IMR-90 (cell line): ENCODE data around the gene ZNF385B. TPM values are rescaled to one million over a fixed set of nuclear protein-coding genes. Genes with fewer than 3 reads are reported as not detected.

Experiments used
- ATAC-seq: fragments of 200-7000 bp; cut with Tn5 transposase; 2 replicates; pipeline ENCODE4 v1.9.1; 2020; ENCODE audit warnings: low read depth, mild to moderate bottlenecking, moderate library complexity
- BruUV-seq: library from RNA; stranded (reverse); fragments of 400-500 nt; replicated peaks from 2 replicates; lab custom pipeline; 2021; lab: Mats Ljungman, UMichigan
- CTCF ChIA-PET: fragments of 300-600 bp; formaldehyde crosslinking; extraction: SDS; loops from one replicate; lab custom pipeline; 2021; ENCODE audit warnings: antibody characterized with exemption; lab: Yijun Ruan, JAX
- POLR2A ChIA-PET: fragments of 300-600 bp; sonication (Branson Sonifier 250); formaldehyde crosslinking; loops from one replicate; lab custom pipeline; 2022; ENCODE audit warnings: antibody characterized with exemption; ENCODE audit not compliant: unreplicated experiment; lab: Charles Lee
- DNase-seq: peaks from one replicate; pipeline ENCODE4 v3.0.0; 2013
- H2AFZ ChIP-seq: replicated peaks from 2 replicates; pipeline ENCODE3; 2013; ENCODE audit warnings: low read length, mild to moderate bottlenecking; ENCODE audit not compliant: poor library complexity
- H2AK5ac ChIP-seq: 2 replicates; pipeline ENCODE4 v1.6.1; 2013; ENCODE audit warnings: low read depth, low read length, inconsistent platforms
- H2AK9ac ChIP-seq: replicated peaks from 2 replicates; pipeline ENCODE3; 2013; ENCODE audit warnings: mild to moderate bottlenecking, low read depth, low read length, moderate library complexity; ENCODE audit not compliant: poor library complexity
- H2BK120ac ChIP-seq: 2 replicates; pipeline ENCODE4 v1.6.1; 2013; ENCODE audit warnings: low read depth, low read length, inconsistent platforms
- H2BK15ac ChIP-seq: 3 replicates; pipeline ENCODE4 v1.6.1; 2013; ENCODE audit warnings: low read depth, low read length, inconsistent platforms
- H2BK20ac ChIP-seq: 2 replicates; pipeline ENCODE4 v1.6.1; 2013; ENCODE audit warnings: low read depth, mild to moderate bottlenecking, inconsistent platforms, low read length, moderate library complexity
- H2BK5ac ChIP-seq: 2 replicates; pipeline ENCODE4 v1.6.1; 2013; ENCODE audit warnings: mild to moderate bottlenecking, low read depth, low read length, inconsistent platforms; ENCODE audit not compliant: poor library complexity, severe bottlenecking
- H3K14ac ChIP-seq: replicated peaks from 2 replicates; pipeline ENCODE4 v1.6.1; 2013; ENCODE audit warnings: low read depth, low read length, inconsistent platforms
- H3K18ac ChIP-seq: 2 replicates; pipeline ENCODE4 v1.6.1; 2013; ENCODE audit warnings: low read depth, low read length, control low read depth
- H3K23ac ChIP-seq: 2 replicates; pipeline ENCODE4 v1.6.1; 2013; ENCODE audit warnings: low read depth, low read length, inconsistent platforms
- H3K27ac ChIP-seq: 2 replicates; pipeline ENCODE4 v1.5.1; 2013; ENCODE audit warnings: mild to moderate bottlenecking, control low read depth, low read length; ENCODE audit not compliant: insufficient read depth
- H3K27me3 ChIP-seq: 2 replicates; pipeline ENCODE4 v1.6.1; 2013; ENCODE audit warnings: low read length; ENCODE audit not compliant: control insufficient read depth, insufficient read depth
- H3K36me3 ChIP-seq: 2 replicates; pipeline ENCODE4 v1.6.1; 2013; ENCODE audit warnings: low read length, mixed read lengths; ENCODE audit not compliant: control insufficient read depth, insufficient read depth
- H3K4ac ChIP-seq: 2 replicates; pipeline ENCODE4 v1.6.1; 2013; ENCODE audit warnings: low read depth, low read length, inconsistent platforms
- H3K4me1 ChIP-seq: 2 replicates; pipeline ENCODE4 v1.6.1; 2013; ENCODE audit warnings: low read length, mixed read lengths; ENCODE audit not compliant: control insufficient read depth, insufficient read depth
- H3K4me2 ChIP-seq: 2 replicates; pipeline ENCODE4 v1.6.1; 2013; ENCODE audit warnings: low read depth, mild to moderate bottlenecking, control low read depth, low read length, moderate library complexity
- H3K4me3 ChIP-seq: 2 replicates; pipeline ENCODE4 v1.5.1; 2013; ENCODE audit warnings: low read depth, mild to moderate bottlenecking, control low read depth, low read length, moderate library complexity; ENCODE audit not compliant: insufficient read depth
- H3K56ac ChIP-seq: 2 replicates; pipeline ENCODE4 v1.6.1; 2013; ENCODE audit warnings: low read length, inconsistent platforms; ENCODE audit not compliant: insufficient read depth; ENCODE audit errors: extremely low read depth
- H3K79me1 ChIP-seq, 2 experiments: 2 replicates each; pipeline ENCODE4 v1.6.1; 2013; ENCODE audit warnings: low read length in 2 of 2, inconsistent platforms in 1 of 2, low read depth in 1 of 2
- H3K9ac ChIP-seq: 2 replicates; pipeline ENCODE4 v1.6.1; 2013; ENCODE audit warnings: low read depth, low read length, control low read depth
- H3K9me1 ChIP-seq: 2 replicates; pipeline ENCODE4 v1.6.1; 2013; ENCODE audit warnings: low read length, inconsistent platforms; ENCODE audit not compliant: insufficient read depth
- H3K9me3 ChIP-seq: 2 replicates; pipeline ENCODE4 v1.6.1; 2013; ENCODE audit warnings: low read length; ENCODE audit not compliant: control insufficient read depth, insufficient read depth
- H4K20me1 ChIP-seq: 2 replicates; pipeline ENCODE4 v1.6.1; 2013; ENCODE audit warnings: low read length, inconsistent platforms; ENCODE audit not compliant: insufficient read depth
- H4K5ac ChIP-seq: 2 replicates; pipeline ENCODE4 v1.6.1; 2013; ENCODE audit warnings: mild to moderate bottlenecking, low read depth, low read length, control low read depth
- H4K8ac ChIP-seq, 2 experiments: 2 replicates each; pipeline ENCODE4 v1.6.1; 2013; ENCODE audit warnings: low read depth in 2 of 2, low read length in 2 of 2, control low read depth in 1 of 2, inconsistent platforms in 1 of 2
- H4K91ac ChIP-seq: 2 replicates; pipeline ENCODE4 v1.6.1; 2013; ENCODE audit warnings: low read depth, low read length, inconsistent platforms; ENCODE audit not compliant: insufficient read depth
- BHLHE40 ChIP-seq: fragments of 150-350 bp; IDR thresholded peaks from 2 replicates; pipeline ENCODE4 v1.6.1; 2016; ENCODE audit warnings: mild to moderate bottlenecking, low read depth, low read length
- CEBPB ChIP-seq: IDR thresholded peaks from 2 replicates; pipeline ENCODE4 v1.6.1; 2012; ENCODE audit warnings: low read depth, low read length, improper control_type of control experiment
- CHD1 ChIP-seq: IDR thresholded peaks from 2 replicates; pipeline ENCODE4 v1.6.1; 2012; ENCODE audit warnings: low read depth, low read length, improper control_type of control experiment
- CTCF ChIP-seq: conservative IDR thresholded peaks from 2 replicates; pipeline ENCODE4 v1.5.1; 2012; ENCODE audit warnings: mild to moderate bottlenecking, low read depth, low read length, improper control_type of control experiment
- ELK1 ChIP-seq: fragments of 150-350 bp; IDR thresholded peaks from 2 replicates; pipeline ENCODE4 v1.6.1; 2016; ENCODE audit warnings: low read depth, mild to moderate bottlenecking, low read length, moderate library complexity, borderline replicate concordance
- FOS ChIP-seq: fragments of 150-350 bp; IDR thresholded peaks from 2 replicates; pipeline ENCODE4 v1.6.1; 2016; ENCODE audit warnings: low read depth, low read length
- MAFK ChIP-seq: IDR thresholded peaks from 2 replicates; pipeline ENCODE4 v1.6.1; 2012; ENCODE audit warnings: low read depth, low read length, improper control_type of control experiment
- MAZ ChIP-seq: IDR thresholded peaks from 2 replicates; pipeline ENCODE4 v1.6.1; 2012; ENCODE audit warnings: low read depth, mild to moderate bottlenecking, low read length, improper control_type of control experiment, moderate library complexity, borderline replicate concordance
- MXI1 ChIP-seq: IDR thresholded peaks from 2 replicates; pipeline ENCODE4 v1.6.1; 2012; ENCODE audit warnings: low read depth, mild to moderate bottlenecking, low read length, moderate library complexity, borderline replicate concordance
- NFE2L2 ChIP-seq: fragments of 150-350 bp; IDR thresholded peaks from 2 replicates; pipeline ENCODE4 v1.6.1; 2016; ENCODE audit warnings: low read depth, mild to moderate bottlenecking, low read length
- POLR2A ChIP-seq: IDR thresholded peaks from 2 replicates; pipeline ENCODE4 v1.6.1; 2012; ENCODE audit warnings: mild to moderate bottlenecking, low read depth, low read length
- RAD21 ChIP-seq: IDR thresholded peaks from 2 replicates; pipeline ENCODE4 v1.6.1; 2012; ENCODE audit warnings: low read length, improper control_type of control experiment
- RCOR1 ChIP-seq: IDR thresholded peaks from 2 replicates; pipeline ENCODE4 v1.6.1; 2012; ENCODE audit warnings: mild to moderate bottlenecking, low read length, improper control_type of control experiment; ENCODE audit not compliant: insufficient replicate concordance
- RFX5 ChIP-seq: IDR thresholded peaks from 2 replicates; pipeline ENCODE4 v1.8.0; 2012; ENCODE audit warnings: low read depth, mild to moderate bottlenecking, low read length, moderate library complexity
- SMC3 ChIP-seq: fragments of 150-350 bp; IDR thresholded peaks from 2 replicates; pipeline ENCODE4 v1.6.1; 2016; ENCODE audit warnings: low read depth, mild to moderate bottlenecking, antibody characterized with exemption, low read length, moderate library complexity
- USF2 ChIP-seq: fragments of 150-350 bp; IDR thresholded peaks from 2 replicates; pipeline ENCODE4 v1.6.1; 2017; ENCODE audit warnings: mild to moderate bottlenecking, antibody characterized with exemption, low read length, low read depth
- WGBS, 2 experiments: methylation state at CpG; one replicate each; pipeline versions ENCODE4 v1.1.5 to v1.1.7; 2013; ENCODE audit warnings: missing lambda C conversion rate in 2 of 2; ENCODE audit not compliant: insufficient read length in 1 of 2; ENCODE audit errors: extremely low coverage in 2 of 2; 5-methylcytosine and 5-hydroxymethylcytosine counted together
- dilution Hi-C: fragments of 300-500 bp; cut with HindIII; formaldehyde crosslinking; loops from one replicate; pipeline ENCODE4 v1.14.3; 2018; ENCODE audit warnings: low sequenced_read_pairs; ENCODE audit not compliant: unreplicated experiment
- in situ Hi-C: fragments of 300-500 bp; cut with MboI; formaldehyde crosslinking; loops from 3 replicates; pipeline ENCODE4 v1.14.3; 2019; ENCODE audit warnings: low sequenced_read_pairs, inconsistent platforms, mixed read lengths
- intact Hi-C: fragments of 100-400 bp; cut with micrococcal nuclease; formaldehyde crosslinking; loops from 2 replicates; pipeline ENCODE4 v1.10.0; 2022
- polyA plus RNA-seq, 3 experiments: library from polyadenylated mRNA; depleted of rRNA; stranded (reverse); fragments of >200 nt; gene quantifications; 2 replicates each; pipeline ENCODE4 v1.2.3, GENCODE V29; 2012; ENCODE audit warnings: low replicate concordance in 1 of 3
- total RNA-seq: library from RNA; depleted of rRNA; stranded (reverse); fragments of >200 nt; gene quantifications from 2 replicates; pipeline ENCODE4 v1.2.3, GENCODE V29; 2012

Gene ZNF385B
- total and polyA plus RNA-seq, 2 of the 4 experiments (the other 2 are of a cell fraction) = not detected

GRCh38 chr2:179701524-179702110 is 159.8 kb downstream of the ZNF385B start:
- intact Hi-C loops (no loop called here), in situ Hi-C loops (no loop called here), dilution Hi-C loops (no loop called here)
- Histone ChIP-seq H3K56ac (no peak overlapping the region), H3K18ac (no peak overlapping the region), H3K9ac (no peak overlapping the region), H2BK15ac (no peak overlapping the region), H2BK20ac (peak overlapping the region; percentile 67), H2BK120ac (peak overlapping the region; percentile 20), H3K23ac (0 out of 2 replicates have a peak overlapping the region, but pooled peaks have one; percentile 65), H4K91ac (no peak overlapping the region), H3K9me3 (no peaks in the 10 kb centered on the region), H3K4me3 (no peak overlapping the region), H2BK5ac (no peak overlapping the region), H3K4me2 (peak overlapping the region; percentile 47; the same call in 1 of the 2 replicates), H3K4me1 (peaks cover 2% of the 10 kb centered on the region; the same call in 1 of the 2 replicates), H3K4ac (no peak overlapping the region), H3K36me3 (no peaks in the 10 kb centered on the region), H4K5ac (no peak overlapping the region), H3K14ac (no peak overlapping the region), H2AK5ac (no peak overlapping the region), H4K20me1 (no peaks in the 10 kb centered on the region), H4K8ac (no peak overlapping the region), H3K79me1 (no peaks in the 10 kb centered on the region), H2AFZ (no peak overlapping the region), H2AK9ac (no peak overlapping the region), H3K27ac (no peak overlapping the region), H3K27me3 (no peaks in the 10 kb centered on the region; the same call in 1 of the 2 replicates), H3K9me1 (no peaks in the 10 kb centered on the region)
- BruUV-seq = no TSS peak
- ChIA-PET POLR2A (no interaction called here), CTCF (interaction anchor here (0.6 to 1.8 kb wide), 2 partner anchors 10 to 298 kb away, joined by 3 to 7 read pairs; no protein-coding TSS in a partner anchor)
- ATAC-seq (peak; percentile 51; the same call in 1 of the 2 replicates), DNase-seq (peak; percentile 45)
- WGBS, 2 experiments = no CpG with 5 or more reads among the region's 5 CpGs
- TF ChIP-seq BHLHE40 (no peak), USF2 (no peak), CEBPB (no peak), CHD1 (no peak), RAD21 (no peak), RCOR1 (no peak), SMC3 (no peak), NFE2L2 (no peak), MAFK (no peak), MAZ (no peak), FOS (no peak), POLR2A (no peak), RFX5 (no peak), ELK1 (no peak), CTCF (no peak), MXI1 (no peak)
